K562 (cell line): ENCODE measurements around the gene GRIP1. TPM values are rescaled to one million over a fixed set of nuclear protein-coding genes. Genes with fewer than 3 reads are reported as not detected.

Source experiments
- ATAC-seq: fragments of 200-7000 bp; cut with Tn5 transposase; 3 replicates; pipeline ENCODE4 v1.9.1; 2020; ENCODE audit warnings: moderate library complexity
- BruUV-seq: library from RNA; stranded (reverse); fragments of 400-500 nt; replicated peaks from 2 replicates; lab custom pipeline; 2021; lab: Mats Ljungman, UMichigan
- CTCF ChIA-PET: fragments of 300-600 bp; formaldehyde crosslinking; extraction: SDS; loops from one replicate; lab custom pipeline; 2021; ENCODE audit warnings: low intra/inter-chr PET ratio; lab: Yijun Ruan, JAX
- POLR2A ChIA-PET: fragments of 300-600, 350-650 bp; sonication (Branson Sonifier 250); formaldehyde crosslinking; extraction: SDS; loops from one replicate; lab custom pipeline; 2021; ENCODE audit warnings: antibody characterized with exemption, inconsistent platforms; lab: Yijun Ruan, JAX
- DNase-seq, 4 experiments: peaks; one replicate each; pipeline versions ENCODE4 v3.0.0 to v3.0.0-alpha.2; 2011 to 2018; ENCODE audit warnings: low spot score in 3 of 4, mixed read lengths in 3 of 4; ENCODE audit errors: extremely low read depth in 1 of 4
- FAIRE-seq: peaks from 2 replicates; lab custom pipeline; 2011; peaks lifted over from hg19 to GRCh38; lab: Jason Lieb, UNC
- H2AFZ ChIP-seq: 2 replicates; pipeline ENCODE4 v1.6.0; 2011; ENCODE audit warnings: low read depth, low read length, control low read depth, inconsistent platforms
- H3K27ac ChIP-seq: fragments of 200-600 bp; 3 replicates; pipeline ENCODE4 v1.8.0; 2011; ENCODE audit warnings: low read depth, mild to moderate bottlenecking, control low read depth, inconsistent platforms, low read length, moderate library complexity, mixed read lengths; ENCODE audit errors: extremely low read depth
- H3K27me3 ChIP-seq, 2 experiments: fragments of 300-600 bp in 1 of 2; 2 replicates in 1 of 2; 3 replicates in 1 of 2; pipeline versions ENCODE4 v1.6.0 to v1.8.0; 2011; ENCODE audit warnings: inconsistent platforms in 2 of 2, low read length in 2 of 2, mild to moderate bottlenecking in 1 of 2, mixed read lengths in 1 of 2, moderate library complexity in 1 of 2; ENCODE audit not compliant: control insufficient read depth in 2 of 2, insufficient read depth in 2 of 2
- H3K36me3 ChIP-seq: fragments of 300-600 bp; 3 replicates; pipeline ENCODE4 v1.8.0; 2011; ENCODE audit warnings: mild to moderate bottlenecking, low read length, inconsistent platforms; ENCODE audit not compliant: control insufficient read depth, insufficient read depth
- H3K4me1 ChIP-seq, 2 experiments: fragments of 200-600 bp in 1 of 2; replicated peaks in 1 of 2; 2 replicates in 1 of 2; 3 replicates in 1 of 2; pipeline versions ENCODE4 v1.5.1 to v1.8.0; 2011; ENCODE audit warnings: inconsistent platforms in 2 of 2, low read length in 2 of 2, mild to moderate bottlenecking in 1 of 2, mixed read lengths in 1 of 2, moderate library complexity in 1 of 2; ENCODE audit not compliant: control insufficient read depth in 2 of 2, insufficient read depth in 2 of 2
- H3K4me2 ChIP-seq: 2 replicates; pipeline ENCODE4 v1.6.1; 2011; ENCODE audit warnings: low read length, control low read depth, inconsistent platforms, mixed read lengths; ENCODE audit not compliant: insufficient read depth
- H3K4me3 ChIP-seq: fragments of 200-600 bp; sonication (generic), shearing (Covaris generic); 2 replicates; pipeline ENCODE4 v1.5.1; 2016; ENCODE audit warnings: control low read depth, inconsistent platforms
- H3K79me2 ChIP-seq: fragments of 200-600 bp; 3 replicates; pipeline ENCODE4 v1.8.0; 2011; ENCODE audit warnings: low read length, inconsistent platforms; ENCODE audit not compliant: control insufficient read depth, insufficient read depth
- H3K9ac ChIP-seq, 2 experiments: 2 replicates each; pipeline versions ENCODE4 v1.6.0 to v1.6.1; 2011; ENCODE audit warnings: low read depth in 2 of 2, low read length in 2 of 2, control low read depth in 1 of 2, inconsistent platforms in 1 of 2, mild to moderate bottlenecking in 1 of 2, mixed read lengths in 1 of 2; ENCODE audit not compliant: insufficient read depth in 1 of 2
- H3K9me1 ChIP-seq: one replicate; pipeline ENCODE4 v1.6.0; 2011; ENCODE audit warnings: inconsistent platforms, mild to moderate bottlenecking, low read length, moderate library complexity; ENCODE audit not compliant: control insufficient read depth, insufficient read depth
- H3K9me3 ChIP-seq: replicated peaks from 2 replicates; pipeline ENCODE4 v1.5.1; 2011; ENCODE audit warnings: low read depth, low read length, inconsistent platforms; ENCODE audit not compliant: control insufficient read depth, insufficient read depth
- H4K20me1 ChIP-seq: replicated peaks from 2 replicates; pipeline ENCODE4 v1.6.1; 2011; ENCODE audit warnings: low read length, inconsistent platforms, mixed read lengths; ENCODE audit not compliant: control insufficient read depth, insufficient read depth
- TEAD4 ChIP-seq, 2 experiments: sonication (generic) in 1 of 2; formaldehyde crosslinking in 1 of 2; IDR thresholded peaks; 2 replicates each; pipeline versions ENCODE4 v1.6.1 to v1.8.0; 2012 to 2022; ENCODE audit warnings: borderline replicate concordance in 1 of 2, inconsistent platforms in 1 of 2, low read length in 1 of 2, mild to moderate bottlenecking in 1 of 2, missing genetic modification reagents in 1 of 2
- WGBS: fragments of 100-300 bp; shearing (Covaris generic); methylation state at CpG from one replicate; pipeline ENCODE4 v1.1.6; 2016; ENCODE audit warnings: low coverage, mixed read lengths; ENCODE audit not compliant: insufficient coverage; ENCODE audit errors: missing lambda C conversion rate; 5-methylcytosine and 5-hydroxymethylcytosine counted together
- in situ Hi-C: fragments of 300-500 bp; cut with MboI; formaldehyde crosslinking; loops from 4 replicates; pipeline ENCODE4 v1.15.0; 2018; ENCODE audit warnings: inconsistent platforms, mixed read lengths
- intact Hi-C: fragments of 100-400 bp; cut with micrococcal nuclease; formaldehyde crosslinking; loops from 2 replicates; pipeline ENCODE4 v1.14.2; 2022
- polyA plus RNA-seq, 8 experiments: library from polyadenylated mRNA; depleted of rRNA in 4 of 8; stranded (reverse) in 5 of 8; unstranded in 3 of 8; fragments of >200 nt; fragmentation: Nextera tagmentation in 2 of 8; fragmentation: Illumina TruSeq in 1 of 8; extraction: Ambion mirVana in 2 of 8; extraction: Trizol in 1 of 8; gene quantifications; 2 replicates each; pipeline versions ENCODE4 v1.2.1 to v1.2.3, GENCODE V29; 2011 to 2014; ENCODE audit warnings: inconsistent platforms in 1 of 8, missing spikeins in 1 of 8
- total RNA-seq, 7 experiments: library from RNA; depleted of rRNA in 6 of 7; stranded (reverse); fragments of >200 nt in 6 of 7; fragmentation: Illumina TruSeq in 2 of 7; extraction: Trizol in 2 of 7; gene quantifications; 2 replicates each; pipeline versions ENCODE4 v1.2.1 to v1.2.3, GENCODE V29; 2011 to 2021; ENCODE audit warnings: low replicate concordance in 1 of 7
- TF ChIP-seq, protein P1 (sequence below): fragments of 450-650 bp; IDR thresholded peaks from 2 replicates; pipeline ENCODE4 v1.6.1; 2016

Gene GRIP1
- total and polyA plus RNA-seq, 9 of the 15 experiments (the other 6 are each of a cell fraction or from before 2014, with no cell fraction given), result 0.28 to 1.2 (median 0.45) TPM

DNA sequence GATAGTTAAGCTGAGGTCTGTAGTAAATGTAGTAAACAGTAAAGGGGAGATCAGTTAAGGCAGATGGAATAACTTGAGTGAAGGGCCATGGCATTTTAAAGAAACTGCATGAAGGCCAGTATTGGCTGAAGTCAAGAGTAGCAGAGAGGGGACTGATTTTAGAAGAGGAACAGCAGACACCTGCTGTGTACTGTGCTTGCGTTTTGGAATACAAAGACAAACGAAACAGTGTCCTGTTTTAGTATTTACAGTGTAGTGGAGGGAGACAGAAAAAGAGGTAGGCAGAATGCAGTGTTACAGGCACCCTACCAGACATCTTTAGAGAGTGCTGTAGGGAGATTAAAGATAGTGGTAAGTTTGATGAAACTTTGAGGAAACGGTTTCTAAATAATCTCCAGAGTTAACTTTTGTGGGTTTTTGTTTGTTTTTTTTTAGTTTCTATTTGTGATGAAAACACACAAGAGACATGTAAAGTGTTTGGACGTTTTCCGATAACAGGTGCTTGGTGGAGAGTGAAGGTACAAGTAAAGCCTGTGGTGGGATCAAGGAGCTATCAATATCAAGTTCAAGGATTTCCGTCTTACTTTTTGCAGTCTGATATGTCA lies 374.5 kb downstream of the GRIP1 start:
- no TSS peak for BruUV-seq
- H3K79me2 ChIP-seq, result peaks cover 10% of the 10 kb centered on the region; the same call in 2 of the 3 replicates
- H3K9ac ChIP-seq, result peak overlapping the region in 1 of 2 experiments; percentile 73; a peak in 1 of 4 replicates
- peak overlapping the region; percentile 91 for H3K4me2 ChIP-seq
- peaks cover 3% of the 10 kb centered on the region; the same call in 1 of the 3 replicates for H3K36me3 ChIP-seq
- H3K4me3 ChIP-seq, result no peak overlapping the region
- ChIA-PET CTCF (no interaction called here), POLR2A (no interaction called here)
- no peaks in the 10 kb centered on the region; a peak in 1 of 5 replicates for H3K27me3 ChIP-seq
- no peak overlapping the region for H3K27ac ChIP-seq
- in situ Hi-C loops, result no loop called here
- no peaks in the 10 kb centered on the region for H4K20me1 ChIP-seq
- H2AFZ ChIP-seq, result no peak overlapping the region; the same call in 1 of the 2 replicates
- no peaks in the 10 kb centered on the region for H3K9me3 ChIP-seq
- no peak for FAIRE-seq
- H3K4me1 ChIP-seq, result peaks cover 7 to 9% of the 10 kb centered on the region in 2 experiments; a peak in 4 of 5 replicates
- TF ChIP-seq, protein P1, sequence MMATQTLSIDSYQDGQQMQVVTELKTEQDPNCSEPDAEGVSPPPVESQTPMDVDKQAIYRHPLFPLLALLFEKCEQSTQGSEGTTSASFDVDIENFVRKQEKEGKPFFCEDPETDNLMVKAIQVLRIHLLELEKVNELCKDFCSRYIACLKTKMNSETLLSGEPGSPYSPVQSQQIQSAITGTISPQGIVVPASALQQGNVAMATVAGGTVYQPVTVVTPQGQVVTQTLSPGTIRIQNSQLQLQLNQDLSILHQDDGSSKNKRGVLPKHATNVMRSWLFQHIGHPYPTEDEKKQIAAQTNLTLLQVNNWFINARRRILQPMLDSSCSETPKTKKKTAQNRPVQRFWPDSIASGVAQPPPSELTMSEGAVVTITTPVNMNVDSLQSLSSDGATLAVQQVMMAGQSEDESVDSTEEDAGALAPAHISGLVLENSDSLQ, result 0 out of 2 replicates have a peak, but pooled peaks have one; percentile 12
- TF ChIP-seq TEAD4 (IDR thresholded peaks at IDR 0.05; ENCODE audit: low read length) (no peak), TEAD4 (CRISPR knock-in tag; IDR thresholded peaks at IDR 0.05; ENCODE audit: borderline replicate concordance) (no peak)
- intact Hi-C loops, result no loop called here
- peak; percentile 5; the same call in 2 of the 3 replicates for ATAC-seq
- 26% methylated on average over 6 of the region's 6 CpGs for WGBS
- DNase-seq, result no peak
- H3K9me1 ChIP-seq, result no peaks in the 10 kb centered on the region
